Nucleus accumbens (tissue), 56 donors: ENCODE results near the gene XXYLT1.
"Not testable (repeated sequence)": the region's sequence is repeated elsewhere in the genome, so short reads cannot be mapped to it uniquely, and the experiment has no call there.

Source experiments
- DNase-seq, 56 donors: peaks; one replicate each; lab custom pipeline; 2025; lab: John Stamatoyannopoulos, UW

XXYLT1 gene

GRCh38 chr3:195107031-195107430 is 163.9 kb downstream of the XXYLT1 start:
- DNase-seq = not testable (repeated sequence)

- peak in 44 of 56 donors; percentile 4 to 74 (median 37) for DNase-seq
These were observed 164.5 kb downstream of the XXYLT1 start for GRCh38 chr3:195106418-195106906.

GRCh38 chr3:195105841-195106417 is 165.0 kb downstream of the XXYLT1 start:
- DNase-seq = no peak

- DNase-seq = no peak
These were observed 165.6 kb downstream of the XXYLT1 start for GRCh38 chr3:195105389-195105788.

- no peak for DNase-seq
These were observed 166.6 kb downstream of the XXYLT1 start for GRCh38 chr3:195104340-195104739.

GRCh38 chr3:195103623-195104022 is 167.3 kb downstream of the XXYLT1 start:
- no peak for DNase-seq

GRCh38 chr3:195102609-195103467 is 168.1 kb downstream of the XXYLT1 start:
- DNase-seq = no peak

- no peak for DNase-seq
These were observed 168.9 kb downstream of the XXYLT1 start for GRCh38 chr3:195101927-195102608.

- DNase-seq = no peak
These were observed 169.9 kb downstream of the XXYLT1 start for GRCh38 chr3:195101001-195101583.

GRCh38 chr3:195099951-195100785 is 170.8 kb downstream of the XXYLT1 start:
- no peak for DNase-seq

GRCh38 chr3:195098741-195099525 is 172.0 kb downstream of the XXYLT1 start:
- DNase-seq = no peak

GRCh38 chr3:195097331-195098255 is 173.4 kb downstream of the XXYLT1 start:
- DNase-seq = no peak

- DNase-seq = no peak
These were observed 174.3 kb downstream of the XXYLT1 start for GRCh38 chr3:195096484-195097330.

- DNase-seq = no peak
These were observed 174.9 kb downstream of the XXYLT1 start for GRCh38 chr3:195096053-195096452.

GRCh38 chr3:195095704-195096036 is 175.3 kb downstream of the XXYLT1 start:
- DNase-seq = no peak

GRCh38 chr3:195095035-195095703 is 175.8 kb downstream of the XXYLT1 start:
- DNase-seq = no peak
